GM10847 (cell line): Measurements from ENCODE around the gene CLEC19A.

Experiments
- POLR2A ChIP-seq: IDR thresholded peaks from 2 replicates; pipeline ENCODE4 v1.6.1; 2011; ENCODE audit not compliant: insufficient read length; ENCODE audit errors: extremely low read depth

CLEC19A gene

GRCh38 chr16:19285431-19285830 is at the start of gene CLEC19A:
Gene CLEC19A (plus strand): TSS chr16:19285731. CDS start chr16:19285852, 121 bp downstream.
- TF ChIP-seq POLR2A = no peak

GRCh38 chr16:19235886-19236285 is 49.6 kb upstream of the CLEC19A start:
- no peak for TF ChIP-seq POLR2A

GRCh38 chr16:19236561-19237209 is 48.8 kb upstream of the CLEC19A start:
- TF ChIP-seq POLR2A = no peak

GRCh38 chr16:19238406-19238805 is 47.1 kb upstream of the CLEC19A start:
- TF ChIP-seq POLR2A = no peak

- no peak for TF ChIP-seq POLR2A
Measured at GRCh38 chr16:19239511-19240155, 45.9 kb upstream of the CLEC19A start.

GRCh38 chr16:19240494-19240893 is 45.0 kb upstream of the CLEC19A start:
- no peak for TF ChIP-seq POLR2A

GRCh38 chr16:19241512-19241911 is 44.0 kb upstream of the CLEC19A start:
- no peak for TF ChIP-seq POLR2A

GRCh38 chr16:19242186-19242585 is 43.3 kb upstream of the CLEC19A start:
- TF ChIP-seq POLR2A = no peak

GRCh38 chr16:19242987-19243575 is 42.5 kb upstream of the CLEC19A start:
- no peak for TF ChIP-seq POLR2A

- TF ChIP-seq POLR2A = no peak
Measured at GRCh38 chr16:19245326-19245925, 40.1 kb upstream of the CLEC19A start.

- TF ChIP-seq POLR2A = no peak
Measured at GRCh38 chr16:19252904-19253303, 32.6 kb upstream of the CLEC19A start.

GRCh38 chr16:19254611-19255010 is 30.9 kb upstream of the CLEC19A start:
- no peak for TF ChIP-seq POLR2A

- TF ChIP-seq POLR2A = no peak
Measured at GRCh38 chr16:19264123-19264673, 21.3 kb upstream of the CLEC19A start.

- TF ChIP-seq POLR2A = no peak
Measured at GRCh38 chr16:19265380-19265930, 20.1 kb upstream of the CLEC19A start.

- no peak for TF ChIP-seq POLR2A
Measured at GRCh38 chr16:19266774-19267173, 18.8 kb upstream of the CLEC19A start.
